Glomerular visceral epithelial cell (primary cell): ENCODE results near the gene TFDP1.

Source experiments
- DNase-seq: peaks from one replicate; pipeline ENCODE4 v3.0.0-alpha.2; 2016; ENCODE audit errors: extremely low spot score

TFDP1 gene

GRCh38 chr13:113584205-113584869 is at the start of gene TFDP1:
TSS of gene TFDP1 (plus strand) at chr13:113584753. CDS start at chr13:113585838, 1,085 bp downstream.
- DNase-seq: peak; percentile 93

- no peak for DNase-seq
Observed at GRCh38 chr13:113535381-113535781, 49.2 kb upstream of the TFDP1 start.

- no peak for DNase-seq
Observed at GRCh38 chr13:113536461-113537110, 48.0 kb upstream of the TFDP1 start.

- no peak for DNase-seq
Observed at GRCh38 chr13:113537205-113537604, 47.3 kb upstream of the TFDP1 start.

GRCh38 chr13:113537909-113538688 is 46.5 kb upstream of the TFDP1 start:
- DNase-seq: no peak

DNA sequence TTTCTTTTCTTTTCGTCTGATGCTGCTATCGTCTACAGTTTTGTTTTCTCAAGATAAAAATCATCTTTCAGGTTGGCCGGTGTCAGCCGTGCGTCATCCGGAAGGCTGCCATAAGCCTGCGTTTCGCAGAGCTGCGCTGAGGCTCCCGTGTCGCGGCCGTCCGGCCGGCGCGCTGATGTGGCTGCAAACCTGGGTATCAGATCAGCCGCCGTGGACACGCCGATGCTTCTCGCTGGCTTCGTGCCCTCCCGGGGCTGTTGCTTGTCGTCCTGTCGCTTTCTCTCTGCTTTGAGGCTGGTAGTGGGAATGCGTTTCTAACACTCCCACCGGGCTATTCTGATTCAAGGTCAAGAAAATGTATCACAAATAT is 45.9 kb upstream of the TFDP1 start:
- DNase-seq: no peak

- DNase-seq: no peak
Observed at GRCh38 chr13:113539176-113539575, 45.4 kb upstream of the TFDP1 start.

DNA sequence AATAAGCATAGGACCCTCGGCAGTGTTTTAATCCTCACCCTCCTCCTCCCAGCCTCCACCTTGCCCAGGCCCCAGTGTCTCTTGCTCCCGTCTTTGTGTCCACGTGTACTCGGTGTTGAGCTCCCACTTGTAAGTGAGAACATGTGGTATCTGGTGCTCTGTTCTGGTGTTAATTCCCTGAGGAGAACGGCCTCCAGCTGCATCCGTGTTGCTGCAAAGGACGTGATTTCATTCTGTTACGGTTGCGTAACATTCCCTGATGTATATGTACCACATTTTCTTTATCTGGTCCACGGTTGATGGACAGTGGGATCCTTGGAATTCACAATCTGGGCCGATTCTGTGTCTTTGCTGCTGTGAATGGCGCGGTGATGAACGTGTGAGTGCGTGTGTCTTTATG is 44.7 kb upstream of the TFDP1 start:
- DNase-seq: no peak

DNA sequence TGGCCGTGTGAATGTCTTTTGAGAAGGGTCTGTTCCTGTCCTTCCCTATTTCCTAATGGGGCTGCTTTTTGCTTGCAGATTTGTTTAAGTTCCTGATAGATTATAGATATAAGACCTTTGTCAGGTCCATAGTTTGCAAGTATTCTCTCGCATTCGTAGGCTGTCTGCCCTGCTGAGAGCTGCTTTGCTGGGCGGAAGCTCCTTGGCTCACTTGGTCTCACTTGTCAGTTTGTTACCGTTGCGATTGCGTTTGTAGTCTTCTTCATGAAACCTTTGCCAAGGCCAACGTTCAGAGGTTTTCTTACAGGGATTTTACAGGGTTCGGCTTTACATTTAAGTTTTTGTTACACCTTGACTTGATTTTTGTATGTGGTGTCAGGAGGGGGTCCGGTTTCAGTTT is 44.0 kb upstream of the TFDP1 start:
- DNase-seq: no peak

- DNase-seq: no peak
Observed at GRCh38 chr13:113542751-113543424, 41.7 kb upstream of the TFDP1 start.

DNA sequence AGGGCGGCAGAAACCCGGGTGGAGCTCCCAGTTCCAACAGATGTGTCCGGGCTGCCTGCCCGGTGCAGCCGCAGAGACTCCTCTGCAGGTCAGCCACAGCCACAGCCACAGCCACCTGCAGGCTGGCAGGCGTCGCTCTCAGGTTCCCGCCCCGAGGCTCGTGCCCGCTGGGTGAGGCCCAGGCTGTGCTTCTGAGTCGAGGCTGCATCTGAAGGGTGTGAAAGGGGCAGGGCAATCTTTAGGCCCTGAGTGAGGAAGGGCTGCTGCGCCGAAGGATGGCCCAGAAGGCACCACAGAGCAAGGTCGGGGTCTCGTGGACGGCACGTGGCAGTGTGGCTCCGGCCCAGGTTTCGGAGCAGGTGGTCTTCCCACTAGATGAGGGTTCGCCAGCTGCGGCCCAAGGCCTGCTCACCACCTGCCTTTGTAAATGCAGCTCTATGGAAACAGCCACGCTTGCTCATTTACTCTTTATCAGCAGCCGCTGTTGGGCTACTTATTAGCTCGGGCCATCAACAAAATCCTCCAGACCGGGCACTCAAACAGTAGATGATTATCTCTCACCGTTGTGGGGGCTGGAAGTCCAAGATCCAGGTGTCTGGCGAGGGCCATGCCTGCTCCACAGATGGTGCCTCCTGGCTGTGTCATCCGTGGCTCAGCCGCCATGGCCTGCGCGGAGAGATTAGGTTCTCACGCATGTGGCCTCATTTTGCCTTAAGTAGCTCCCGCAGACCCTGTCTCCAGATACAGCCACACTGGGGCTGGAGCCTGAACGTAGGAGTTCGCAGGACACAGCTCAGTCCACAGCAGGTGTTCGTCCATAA is 40.3 kb upstream of the TFDP1 start:
- no peak for DNase-seq

DNA sequence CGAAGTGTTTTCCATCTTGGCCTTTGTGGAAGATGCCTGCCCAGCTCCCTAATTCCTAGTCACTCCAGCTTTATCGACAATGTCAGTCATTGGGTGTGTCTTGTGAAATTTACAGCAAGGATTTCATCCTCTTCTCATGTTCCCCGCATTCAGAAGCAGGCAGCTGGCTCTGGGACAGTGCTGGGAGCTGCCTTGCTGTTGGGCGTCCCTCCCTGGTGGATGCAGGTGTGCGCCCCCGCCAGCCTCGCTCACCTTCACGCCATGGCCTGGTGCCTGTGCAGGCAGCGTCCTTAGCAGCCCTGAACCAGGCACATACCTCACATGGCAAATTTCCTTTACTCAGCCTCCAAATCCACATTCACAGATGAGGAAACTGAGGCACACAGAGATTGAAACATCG is 39.7 kb upstream of the TFDP1 start:
- DNase-seq: no peak

GRCh38 chr13:113545455-113545930 is 39.1 kb upstream of the TFDP1 start:
- DNase-seq: no peak

DNA sequence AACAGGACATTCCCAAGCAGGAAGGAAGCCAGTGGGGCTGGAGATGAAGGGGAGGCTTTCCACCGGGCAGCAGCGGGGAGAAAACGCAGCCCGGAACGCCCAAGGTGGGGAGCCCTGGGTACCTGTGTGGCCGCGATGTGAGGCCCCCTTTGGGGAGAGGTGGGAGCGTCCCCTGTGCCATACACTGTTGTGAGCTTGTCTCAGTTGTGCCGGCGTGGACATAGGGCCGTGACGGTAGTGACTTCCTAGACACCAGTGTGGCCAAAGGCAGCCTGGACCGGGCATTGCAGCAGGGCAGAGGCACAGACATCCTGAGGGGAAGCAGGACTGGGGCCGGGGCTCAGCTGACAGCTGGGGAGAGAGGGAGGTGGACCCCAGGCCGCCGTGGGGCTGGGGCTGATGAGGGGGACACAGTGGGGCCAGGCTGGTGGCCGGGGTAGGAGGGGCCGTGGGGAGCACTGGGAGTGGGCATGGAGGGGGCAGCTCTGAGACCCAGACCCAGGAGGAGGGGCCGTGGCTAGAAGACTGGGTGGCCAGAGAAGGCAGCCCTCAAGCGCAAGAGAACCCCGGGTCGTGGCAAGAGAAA is 38.5 kb upstream of the TFDP1 start:
- no peak for DNase-seq

DNA sequence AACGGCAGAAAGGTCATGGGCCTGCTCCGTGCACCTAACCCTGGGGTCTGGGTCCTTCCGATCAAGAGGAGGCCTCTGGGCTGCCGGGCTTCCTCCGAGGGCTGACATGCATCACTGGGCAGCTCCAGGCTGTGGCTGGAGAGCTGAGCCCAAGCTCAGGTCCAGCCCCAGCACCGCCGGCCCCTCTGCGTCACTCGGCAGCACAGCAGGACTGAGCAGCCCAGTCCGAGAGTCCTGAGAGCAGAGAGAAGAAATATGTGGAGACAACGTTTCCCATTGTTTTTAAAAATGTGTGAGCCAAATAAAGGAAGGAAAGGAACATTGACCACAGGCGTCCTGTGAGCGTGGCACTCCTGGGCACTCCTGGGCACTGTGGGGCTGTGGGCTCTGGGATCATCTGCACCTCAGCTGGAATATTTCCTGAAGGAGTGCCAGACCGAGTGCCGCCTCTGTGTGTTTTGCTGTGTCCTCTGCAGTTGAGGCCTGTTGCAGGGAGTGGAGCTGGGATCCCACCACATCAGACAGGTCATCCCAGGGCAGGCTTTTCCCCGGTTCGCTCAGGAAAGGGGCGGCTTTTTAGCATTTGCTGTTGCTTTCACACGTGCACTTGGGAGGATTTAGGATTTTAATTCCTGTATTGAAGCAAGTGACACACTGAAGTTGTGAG is 37.8 kb upstream of the TFDP1 start:
- peak; percentile 72 for DNase-seq

DNA sequence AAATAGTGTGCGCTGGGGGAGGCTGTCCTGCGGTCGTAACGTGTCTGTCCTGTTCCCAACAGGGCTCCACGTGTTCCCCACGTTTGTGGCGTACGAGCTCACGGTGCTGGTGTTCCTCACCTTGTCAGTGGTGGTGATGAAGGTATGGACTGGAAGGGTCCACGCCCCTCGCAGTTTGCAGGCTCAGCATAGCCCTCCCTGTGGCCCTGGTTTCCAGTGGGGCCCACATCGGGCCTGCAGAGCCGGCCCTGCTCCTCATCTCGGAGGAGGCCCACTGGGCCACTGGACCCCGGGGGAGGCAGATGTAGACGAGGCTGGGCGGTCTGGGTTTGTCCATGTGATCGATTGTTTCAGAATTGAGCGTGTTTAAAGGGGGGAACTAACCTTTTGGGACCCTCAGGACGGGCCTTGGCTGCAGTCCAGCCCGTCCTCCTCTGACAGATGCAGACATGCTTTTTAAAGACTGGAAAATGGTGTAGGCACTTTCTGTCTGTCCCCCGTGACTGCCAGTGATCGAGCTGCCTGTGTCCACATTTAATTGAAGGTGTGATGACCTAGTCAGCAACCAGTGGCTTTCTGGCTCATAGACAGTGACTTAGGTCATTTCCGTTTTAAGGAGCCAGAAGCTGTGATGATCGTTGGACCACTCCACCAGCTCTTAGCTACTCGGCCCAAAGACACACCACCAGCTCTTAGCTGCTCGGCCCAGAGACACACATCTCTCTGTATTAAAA is 37.1 kb upstream of the TFDP1 start:
- DNase-seq: peak; percentile 36

DNA sequence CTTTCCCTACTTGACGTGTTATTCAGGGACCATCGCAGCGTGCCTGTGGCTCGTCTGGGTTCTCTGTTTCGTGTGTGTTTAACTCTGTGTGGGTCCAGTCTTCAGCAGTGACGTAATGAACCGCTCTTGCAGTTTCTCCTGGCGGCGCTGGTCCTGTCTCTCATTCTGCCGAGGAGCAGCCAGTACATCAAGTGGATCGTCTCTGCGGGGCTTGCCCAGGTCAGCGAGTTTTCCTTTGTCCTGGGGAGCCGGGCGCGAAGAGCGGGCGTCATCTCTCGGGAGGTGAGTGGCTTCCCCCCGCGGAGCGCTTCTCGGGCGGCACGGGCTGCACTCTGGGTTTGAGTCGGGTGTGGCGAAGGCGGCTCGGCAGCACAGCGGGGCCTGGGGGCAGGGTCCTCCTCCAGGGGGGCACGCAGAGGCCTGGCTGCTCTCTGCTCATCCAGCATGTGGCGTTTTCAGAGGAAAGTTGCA is 36.3 kb upstream of the TFDP1 start:
- DNase-seq: no peak

DNA sequence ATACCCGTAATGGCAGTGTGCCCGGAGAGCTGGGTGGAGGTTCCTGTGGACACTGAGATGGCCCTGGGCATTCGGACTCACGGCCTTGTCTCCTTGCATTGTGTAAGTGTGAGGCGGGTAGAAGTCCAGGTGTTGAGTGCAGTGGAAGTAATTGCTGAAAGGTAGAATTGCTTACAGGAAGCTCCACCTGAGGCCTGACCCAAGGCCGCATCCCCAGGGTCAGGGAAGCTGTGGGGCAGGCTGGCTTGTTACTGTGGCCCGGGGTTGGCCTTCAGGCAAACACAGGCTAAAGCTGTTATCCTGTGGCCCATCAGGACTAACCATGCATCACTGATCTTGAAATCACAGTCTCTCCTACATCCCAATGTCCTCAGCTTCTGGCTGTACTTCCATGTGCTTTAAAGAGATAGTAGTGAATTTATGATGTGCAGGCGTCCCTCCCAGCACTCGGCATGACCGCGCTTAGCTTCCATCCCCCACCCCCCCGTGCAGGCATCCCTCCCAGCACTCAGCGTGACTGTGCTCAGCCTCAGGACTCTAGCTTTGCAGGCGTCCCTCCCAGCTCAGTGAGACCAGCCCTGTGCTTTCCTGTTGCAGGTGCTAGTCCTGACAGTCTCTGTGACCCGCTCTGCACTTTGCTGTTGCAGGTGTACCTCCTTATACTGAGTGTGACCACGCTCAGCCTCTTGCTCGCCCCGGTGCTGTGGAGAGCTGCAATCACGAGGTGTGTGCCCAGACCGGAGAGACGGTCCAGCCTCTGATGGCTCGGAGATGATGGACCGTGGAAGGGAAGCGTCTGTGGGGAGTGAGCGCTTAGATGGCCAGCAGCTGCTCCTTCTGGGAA is 35.6 kb upstream of the TFDP1 start:
- no peak for DNase-seq

GRCh38 chr13:113550453-113550852 is 34.1 kb upstream of the TFDP1 start:
- no peak for DNase-seq
